ENCODE measurements around the gene VPS72. TPM values are rescaled to one million over a fixed set of nuclear protein-coding genes. Genes with fewer than 3 reads are reported as not detected.

Gene VPS72
- total and polyA plus RNA-seq, 9 of the 15 experiments (the other 6 are each of a cell fraction or from before 2014, with no cell fraction given), result 7.2 to 131 (median 75.7) TPM

DNA sequence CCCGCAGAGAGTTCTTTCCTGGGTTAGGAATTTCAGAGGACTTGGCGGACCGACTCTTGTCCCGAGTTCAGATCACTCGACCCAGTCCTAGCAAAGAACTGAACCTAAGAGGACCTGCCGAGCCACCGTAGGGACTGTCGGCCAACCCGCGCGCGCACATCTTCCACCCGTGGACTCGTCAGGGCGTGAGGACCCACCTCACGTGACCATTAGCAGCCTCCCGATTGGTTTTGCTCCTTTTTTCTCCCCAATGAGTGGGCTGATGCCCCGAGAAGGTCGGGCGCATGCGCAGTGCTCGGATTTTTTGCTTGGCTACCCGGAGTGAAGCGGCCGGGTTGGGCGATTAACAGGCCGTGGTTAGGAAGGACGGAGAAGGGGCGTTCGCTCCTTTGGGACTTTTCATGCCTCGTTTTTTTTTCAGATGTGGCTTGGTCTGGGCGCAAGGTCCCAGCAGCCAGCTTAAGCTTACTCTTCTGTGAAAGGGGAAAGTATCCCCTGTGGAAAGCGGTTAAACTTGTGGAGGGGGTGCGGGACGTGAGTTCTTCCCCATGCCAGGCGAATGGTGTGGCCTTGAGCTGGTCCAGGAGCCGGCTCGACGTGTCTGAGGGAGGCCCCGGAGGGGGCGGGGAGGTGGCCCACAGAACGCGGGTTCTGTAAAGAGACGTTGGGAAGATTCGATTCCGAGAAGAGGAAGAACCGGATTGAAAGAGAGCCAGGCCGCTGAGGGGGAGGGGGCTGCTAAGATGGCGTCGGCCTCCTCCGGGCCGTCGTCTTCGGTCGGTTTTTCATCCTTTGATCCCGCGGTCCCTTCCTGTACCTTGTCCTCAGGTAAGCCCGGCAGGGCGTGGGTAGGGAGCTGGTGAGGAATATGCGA is 8.5 kb upstream of the VPS72 start, which contains the start of gene PIP5K1A (continued):
- TF ChIP-seq, protein P1, sequence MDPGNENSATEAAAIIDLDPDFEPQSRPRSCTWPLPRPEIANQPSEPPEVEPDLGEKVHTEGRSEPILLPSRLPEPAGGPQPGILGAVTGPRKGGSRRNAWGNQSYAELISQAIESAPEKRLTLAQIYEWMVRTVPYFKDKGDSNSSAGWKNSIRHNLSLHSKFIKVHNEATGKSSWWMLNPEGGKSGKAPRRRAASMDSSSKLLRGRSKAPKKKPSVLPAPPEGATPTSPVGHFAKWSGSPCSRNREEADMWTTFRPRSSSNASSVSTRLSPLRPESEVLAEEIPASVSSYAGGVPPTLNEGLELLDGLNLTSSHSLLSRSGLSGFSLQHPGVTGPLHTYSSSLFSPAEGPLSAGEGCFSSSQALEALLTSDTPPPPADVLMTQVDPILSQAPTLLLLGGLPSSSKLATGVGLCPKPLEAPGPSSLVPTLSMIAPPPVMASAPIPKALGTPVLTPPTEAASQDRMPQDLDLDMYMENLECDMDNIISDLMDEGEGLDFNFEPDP (CRISPR knock-in tag; IDR thresholded peaks at IDR 0.05), result no peak
- TF ChIP-seq TSC22D4 (tag; IDR thresholded peaks at IDR 0.05), result no peak
- no peak for TF ChIP-seq MYC (IDR thresholded peaks at IDR 0.05; ENCODE audit: low read depth, low read length)
- TF ChIP-seq MYC (CRISPR knock-in tag; IDR thresholded peaks at IDR 0.05; ENCODE audit: borderline replicate concordance, low read depth), result no peak
- TF ChIP-seq DMBX1 (CRISPR knock-in tag; IDR thresholded peaks at IDR 0.05; ENCODE audit: borderline replicate concordance), result no peak
- no peak for TF ChIP-seq SLC30A9 (CRISPR knock-in tag; IDR thresholded peaks at IDR 0.05)
- no peak for TF ChIP-seq RFX7 (CRISPR knock-in tag; IDR thresholded peaks at IDR 0.05)
- TF ChIP-seq, protein P2, sequence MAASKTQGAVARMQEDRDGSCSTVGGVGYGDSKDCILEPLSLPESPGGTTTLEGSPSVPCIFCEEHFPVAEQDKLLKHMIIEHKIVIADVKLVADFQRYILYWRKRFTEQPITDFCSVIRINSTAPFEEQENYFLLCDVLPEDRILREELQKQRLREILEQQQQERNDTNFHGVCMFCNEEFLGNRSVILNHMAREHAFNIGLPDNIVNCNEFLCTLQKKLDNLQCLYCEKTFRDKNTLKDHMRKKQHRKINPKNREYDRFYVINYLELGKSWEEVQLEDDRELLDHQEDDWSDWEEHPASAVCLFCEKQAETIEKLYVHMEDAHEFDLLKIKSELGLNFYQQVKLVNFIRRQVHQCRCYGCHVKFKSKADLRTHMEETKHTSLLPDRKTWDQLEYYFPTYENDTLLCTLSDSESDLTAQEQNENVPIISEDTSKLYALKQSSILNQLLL (CRISPR knock-in tag; IDR thresholded peaks at IDR 0.05; ENCODE audit: borderline replicate concordance), result no peak
- TF ChIP-seq ZNF146 (CRISPR knock-in tag; IDR thresholded peaks at IDR 0.05; ENCODE audit: unreplicated experiment), result no peak
- no peak for TF ChIP-seq KDM1A (IDR thresholded peaks at IDR 0.05)
- TF ChIP-seq ZNF408 (CRISPR knock-in tag; IDR thresholded peaks at IDR 0.05; ENCODE audit: low read depth), result no peak
- TF ChIP-seq MED1 (CRISPR knock-in tag; IDR thresholded peaks at IDR 0.05; ENCODE audit: borderline replicate concordance), result no peak
- TF ChIP-seq ZNF76 (CRISPR knock-in tag; IDR thresholded peaks at IDR 0.05; ENCODE audit: borderline replicate concordance), result no peak
- TF ChIP-seq POLR2G (IDR thresholded peaks at IDR 0.05; ENCODE audit: low read depth, low read length), result peak; percentile 79
- TF ChIP-seq, protein P3, sequence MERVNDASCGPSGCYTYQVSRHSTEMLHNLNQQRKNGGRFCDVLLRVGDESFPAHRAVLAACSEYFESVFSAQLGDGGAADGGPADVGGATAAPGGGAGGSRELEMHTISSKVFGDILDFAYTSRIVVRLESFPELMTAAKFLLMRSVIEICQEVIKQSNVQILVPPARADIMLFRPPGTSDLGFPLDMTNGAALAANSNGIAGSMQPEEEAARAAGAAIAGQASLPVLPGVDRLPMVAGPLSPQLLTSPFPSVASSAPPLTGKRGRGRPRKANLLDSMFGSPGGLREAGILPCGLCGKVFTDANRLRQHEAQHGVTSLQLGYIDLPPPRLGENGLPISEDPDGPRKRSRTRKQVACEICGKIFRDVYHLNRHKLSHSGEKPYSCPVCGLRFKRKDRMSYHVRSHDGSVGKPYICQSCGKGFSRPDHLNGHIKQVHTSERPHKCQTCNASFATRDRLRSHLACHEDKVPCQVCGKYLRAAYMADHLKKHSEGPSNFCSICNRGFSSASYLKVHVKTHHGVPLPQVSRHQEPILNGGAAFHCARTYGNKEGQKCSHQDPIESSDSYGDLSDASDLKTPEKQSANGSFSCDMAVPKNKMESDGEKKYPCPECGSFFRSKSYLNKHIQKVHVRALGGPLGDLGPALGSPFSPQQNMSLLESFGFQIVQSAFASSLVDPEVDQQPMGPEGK (CRISPR knock-in tag; IDR thresholded peaks at IDR 0.05; ENCODE audit: borderline replicate concordance), result no peak
- TF ChIP-seq HOXB6 (CRISPR knock-in tag; IDR thresholded peaks at IDR 0.05; ENCODE audit: borderline replicate concordance), result no peak
- TF ChIP-seq POLR3G (IDR thresholded peaks at IDR 0.05; ENCODE audit: extremely low read depth, insufficient read length, insufficient replicate concordance), result no peak
- TF ChIP-seq ZNF274 (IDR thresholded peaks at IDR 0.05; ENCODE audit: borderline replicate concordance, low read depth, low read length), result no peak
- TF ChIP-seq, protein P4, sequence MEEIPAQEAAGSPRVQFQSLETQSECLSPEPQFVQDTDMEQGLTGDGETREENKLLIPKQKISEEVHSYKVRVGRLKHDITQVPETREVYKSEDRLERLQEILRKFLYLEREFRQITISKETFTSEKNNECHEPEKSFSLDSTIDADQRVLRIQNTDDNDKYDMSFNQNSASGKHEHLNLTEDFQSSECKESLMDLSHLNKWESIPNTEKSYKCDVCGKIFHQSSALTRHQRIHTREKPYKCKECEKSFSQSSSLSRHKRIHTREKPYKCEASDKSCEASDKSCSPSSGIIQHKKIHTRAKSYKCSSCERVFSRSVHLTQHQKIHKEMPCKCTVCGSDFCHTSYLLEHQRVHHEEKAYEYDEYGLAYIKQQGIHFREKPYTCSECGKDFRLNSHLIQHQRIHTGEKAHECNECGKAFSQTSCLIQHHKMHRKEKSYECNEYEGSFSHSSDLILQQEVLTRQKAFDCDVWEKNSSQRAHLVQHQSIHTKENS (CRISPR knock-in tag; IDR thresholded peaks at IDR 0.05), result no peak
- no peak; the same call in none of the 2 replicates for TF ChIP-seq TCF3 (CRISPR knock-in tag; IDR thresholded peaks at IDR 0.05)
- TF ChIP-seq CBFA2T2 (conservative IDR thresholded peaks at IDR 0.05), result peak; percentile 68
- no peak for TF ChIP-seq ETS2 (tag; IDR thresholded peaks at IDR 0.05; ENCODE audit: borderline replicate concordance, poor library complexity, severe bottlenecking)

All from K562 (cell line).